A549 (cell line): ENCODE data around the gene PLCB3. TPM values are rescaled to one million over a fixed set of nuclear protein-coding genes. Genes with fewer than 3 reads are reported as not detected.

Experiments
- ATAC-seq, 2 experiments: fragments of 200-7000 bp in 1 of 2; fragments of >200 bp in 1 of 2; cut with Nextera tagmentation in 1 of 2; cut with Tn5 transposase in 1 of 2; 3 replicates each; pipeline versions ENCODE4 v1.8.0 to v1.9.1; 2018 to 2020; ENCODE audit warnings: mild to moderate bottlenecking in 1 of 2, moderate library complexity in 1 of 2
- CTCF ChIA-PET: fragments of 300-600 bp; sonication (Branson Sonifier 250); formaldehyde crosslinking; extraction: SDS; loops from one replicate; lab custom pipeline; 2021; ENCODE audit warnings: antibody characterized with exemption, inconsistent platforms; lab: Yijun Ruan, JAX
- POLR2A ChIA-PET: fragments of 350-600 bp; formaldehyde crosslinking; extraction: SDS; loops from one replicate; lab custom pipeline; 2021; ENCODE audit warnings: antibody characterized with exemption, inconsistent platforms; lab: Yijun Ruan, JAX
- DNase-seq, 2 experiments: peaks; one replicate each; pipeline versions ENCODE4 v3.0.0 to v3.0.0-alpha.2; 2011 to 2016; ENCODE audit warnings: low read depth in 1 of 2, low spot score in 1 of 2
- FAIRE-seq: peaks from 2 replicates; lab custom pipeline; 2011; peaks lifted over from hg19 to GRCh38; lab: Jason Lieb, UNC
- H3K27ac ChIP-seq, 2 experiments: fragments of >200 bp; sonication (Bioruptor Twin); formaldehyde crosslinking; 3 replicates each; pipeline ENCODE4 v1.5.1; 2016 to 2017
- H3K4me1 ChIP-seq: fragments of >200 bp; sonication (Bioruptor Twin); formaldehyde crosslinking; 3 replicates; pipeline ENCODE4 v1.6.1; 2016
- H3K4me2 ChIP-seq: fragments of >200 bp; sonication (Bioruptor Twin); formaldehyde crosslinking; 3 replicates; pipeline ENCODE4 v1.6.1; 2016
- H3K4me3 ChIP-seq: fragments of >200 bp; sonication (Bioruptor Twin); formaldehyde crosslinking; 3 replicates; pipeline ENCODE4 v1.5.1; 2016
- H3K9me3 ChIP-seq: fragments of >200 bp; sonication (Bioruptor Twin); formaldehyde crosslinking; 3 replicates; pipeline ENCODE4 v1.6.1; 2016
- BHLHE40 ChIP-seq: IDR thresholded peaks from 2 replicates; pipeline ENCODE4 v1.6.1; 2012; ENCODE audit warnings: low read depth, low read length, inconsistent platforms
- CBX8 ChIP-seq: fragments of 200-600 bp; sonication (generic); IDR thresholded peaks from 2 replicates; pipeline ENCODE4 v1.6.1; 2016
- CTCF ChIP-seq: fragments of >200 bp; sonication (Bioruptor Twin); formaldehyde crosslinking; IDR thresholded peaks from 3 replicates; pipeline ENCODE4 v1.5.1; 2016
- EHF ChIP-seq: fragments of 250-450 bp; sonication (Bioruptor Pico); IDR thresholded peaks from 2 replicates; pipeline ENCODE4 v1.5.0; 2020; ENCODE audit warnings: mild to moderate bottlenecking
- FOSL2 ChIP-seq, 2 experiments: fragments of 450-650 bp in 1 of 2; fragments of >200 bp in 1 of 2; sonication (Bioruptor Twin) in 1 of 2; formaldehyde crosslinking; IDR thresholded peaks; 2 replicates each; pipeline versions ENCODE4 v1.5.0 to v1.6.1; 2016 to 2020; ENCODE audit warnings: mild to moderate bottlenecking in 1 of 2, moderate library complexity in 1 of 2
- GATA3 ChIP-seq: IDR thresholded peaks from 2 replicates; pipeline ENCODE4 v1.6.1; 2012; ENCODE audit warnings: borderline replicate concordance
- HDAC2 ChIP-seq: fragments of 200-600 bp; sonication (generic); IDR thresholded peaks from 2 replicates; pipeline ENCODE4 v1.6.1; 2016
- HEYL ChIP-seq: fragments of 250-450 bp; sonication (Bioruptor Pico); IDR thresholded peaks from 2 replicates; pipeline ENCODE4 v1.8.0; 2021; ENCODE audit warnings: mild to moderate bottlenecking, moderate library complexity
- JUN ChIP-seq, 2 experiments: fragments of >200 bp; sonication (Bioruptor Twin); formaldehyde crosslinking; IDR thresholded peaks; 2 replicates in 1 of 2; 3 replicates in 1 of 2; pipeline ENCODE4 v1.6.1; 2016 to 2017
- KDM1A ChIP-seq: fragments of 200-600 bp; sonication (generic); IDR thresholded peaks from 2 replicates; pipeline ENCODE4 v1.6.1; 2016; ENCODE audit warnings: low read depth, mild to moderate bottlenecking
- KDM5A ChIP-seq: fragments of 200-600 bp; sonication (generic); IDR thresholded peaks from 2 replicates; pipeline ENCODE4 v1.6.1; 2016; ENCODE audit warnings: antibody characterized with exemption, mild to moderate bottlenecking
- MAX ChIP-seq: IDR thresholded peaks from 2 replicates; pipeline ENCODE4 v1.6.1; 2012
- NPAS2 ChIP-seq: fragments of 250-450 bp; sonication (Bioruptor Pico); IDR thresholded peaks from 2 replicates; pipeline ENCODE4 v1.8.0; 2022; ENCODE audit warnings: mild to moderate bottlenecking, moderate library complexity, borderline replicate concordance
- NR3C1 ChIP-seq: fragments of >200 bp; sonication (Bioruptor Twin); formaldehyde crosslinking; IDR thresholded peaks from 3 replicates; pipeline ENCODE4 v1.6.1; 2017
- PHF8 ChIP-seq: fragments of 200-600 bp; sonication (generic); IDR thresholded peaks from 2 replicates; pipeline ENCODE4 v1.6.1; 2016; ENCODE audit warnings: low read depth, mild to moderate bottlenecking, antibody characterized with exemption, moderate library complexity, borderline replicate concordance
- POLR2A ChIP-seq: IDR thresholded peaks from 2 replicates; pipeline ENCODE4 v1.6.1; 2012; ENCODE audit warnings: mild to moderate bottlenecking, low read length
- RARB ChIP-seq: fragments of 250-450 bp; sonication (Bioruptor Pico); IDR thresholded peaks from 2 replicates; pipeline ENCODE4 v1.8.0; 2021; ENCODE audit warnings: mild to moderate bottlenecking, moderate library complexity
- RFX5 ChIP-seq: fragments of 450-650 bp; IDR thresholded peaks from 2 replicates; pipeline ENCODE4 v1.7.1; 2014; ENCODE audit warnings: antibody characterized with exemption, mild to moderate bottlenecking, moderate library complexity
- TP53 ChIP-seq: fragments of 250-450 bp; sonication (Bioruptor Pico); IDR thresholded peaks from 2 replicates; pipeline ENCODE4 v1.5.0; 2021; ENCODE audit warnings: mild to moderate bottlenecking, moderate library complexity
- ZC3H11A ChIP-seq: fragments of 450-650 bp; IDR thresholded peaks from 2 replicates; pipeline ENCODE4 v1.6.1; 2014; ENCODE audit warnings: antibody characterized with exemption, mild to moderate bottlenecking
- ZFP36 ChIP-seq: fragments of 450-650 bp; IDR thresholded peaks from 2 replicates; pipeline ENCODE4 v1.6.1; 2014; ENCODE audit warnings: borderline replicate concordance; ENCODE audit not compliant: partially characterized antibody
- WGBS: methylation state at CpG from one replicate; pipeline ENCODE4 v1.1.6; 2017; ENCODE audit errors: missing lambda C conversion rate; 5-methylcytosine and 5-hydroxymethylcytosine counted together
- polyA plus RNA-seq, 4 experiments: library from polyadenylated mRNA; depleted of rRNA in 3 of 4; stranded (reverse); fragments of >200 nt; fragmentation: RNase III in 1 of 4; extraction: RNeasy Plus Mini Kit Qiagen cat#74134 plus additional on column Dnase treatment in 1 of 4; gene quantifications; 2 replicates in 3 of 4; 3 replicates in 1 of 4; pipeline ENCODE4 v1.2.3, GENCODE V29; 2011 to 2017
- TF ChIP-seq, protein P1 (sequence below): fragments of >200 bp; sonication (Bioruptor Twin); formaldehyde crosslinking; IDR thresholded peaks from 3 replicates; pipeline ENCODE4 v1.6.1; 2016
- TF ChIP-seq, protein P2 (sequence below): IDR thresholded peaks from 2 replicates; pipeline ENCODE4 v1.6.1; 2012; ENCODE audit warnings: low read depth, borderline replicate concordance
- TF ChIP-seq, protein P3 (sequence below): fragments of 450-650 bp; IDR thresholded peaks from 2 replicates; pipeline ENCODE4 v1.6.1; 2014; ENCODE audit warnings: antibody characterized with exemption
- TF ChIP-seq, protein P4 (sequence below): IDR thresholded peaks from 2 replicates; pipeline ENCODE4 v1.6.1; 2012

Gene PLCB3
- polyA plus RNA-seq, 2 of the 4 experiments (the other 2 are of a cell fraction), result 8.8 to 21.2 TPM

GRCh38 chr11:64240435-64241240 lies 10.7 kb upstream of the PLCB3 start, which contains the start of gene FKBP2:
Gene FKBP2 (plus strand): TSS chr11:64241095. CDS start chr11:64242388, 1,293 bp downstream.
- POLR2A ChIA-PET, result interaction anchor here (0.7 to 2.7 kb wide), 15 partner anchors 8 to 102 kb away, joined by 3 to 15 read pairs (median 5); partner anchors contain the start of genes BAD, DNAJC4, GPR137 and MACROD1
- TF ChIP-seq ZC3H11A (no peak), KDM1A (no peak), PHF8 (peak; percentile 52), FOSL2 (IDR thresholded peaks at IDR 0.05) (no peak), FOSL2 (CRISPR knock-in tag; IDR thresholded peaks at IDR 0.05) (no peak), BHLHE40 (peak; percentile 84), HEYL (CRISPR knock-in tag) (no peak), GATA3 (peak; percentile 27; the same call in 1 of the 2 replicates), NR3C1 (no peak), HDAC2 (no peak), JUN (IDR thresholded peaks at IDR 0.05) (peak; percentile 69 to 91; a peak in 4 of 5 replicates), MAX (peak; percentile 69), KDM5A (no peak), CTCF (no peak), ZFP36 (no peak), POLR2A (peak; percentile 66), RFX5 (peak; percentile 70; the same call in 1 of the 2 replicates), RARB (peak; percentile 71; the same call in 1 of the 2 replicates), CBX8 (no peak), NPAS2 (CRISPR knock-in tag) (no peak), TP53 (CRISPR knock-in tag) (no peak), EHF (CRISPR knock-in tag) (peak; percentile 58; the same call in 1 of the 2 replicates)
- TF ChIP-seq, protein P1, sequence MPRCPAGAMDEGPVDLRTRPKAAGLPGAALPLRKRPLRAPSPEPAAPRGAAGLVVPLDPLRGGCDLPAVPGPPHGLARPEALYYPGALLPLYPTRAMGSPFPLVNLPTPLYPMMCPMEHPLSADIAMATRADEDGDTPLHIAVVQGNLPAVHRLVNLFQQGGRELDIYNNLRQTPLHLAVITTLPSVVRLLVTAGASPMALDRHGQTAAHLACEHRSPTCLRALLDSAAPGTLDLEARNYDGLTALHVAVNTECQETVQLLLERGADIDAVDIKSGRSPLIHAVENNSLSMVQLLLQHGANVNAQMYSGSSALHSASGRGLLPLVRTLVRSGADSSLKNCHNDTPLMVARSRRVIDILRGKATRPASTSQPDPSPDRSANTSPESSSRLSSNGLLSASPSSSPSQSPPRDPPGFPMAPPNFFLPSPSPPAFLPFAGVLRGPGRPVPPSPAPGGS, result peak; percentile 94
- TF ChIP-seq, protein P2, sequence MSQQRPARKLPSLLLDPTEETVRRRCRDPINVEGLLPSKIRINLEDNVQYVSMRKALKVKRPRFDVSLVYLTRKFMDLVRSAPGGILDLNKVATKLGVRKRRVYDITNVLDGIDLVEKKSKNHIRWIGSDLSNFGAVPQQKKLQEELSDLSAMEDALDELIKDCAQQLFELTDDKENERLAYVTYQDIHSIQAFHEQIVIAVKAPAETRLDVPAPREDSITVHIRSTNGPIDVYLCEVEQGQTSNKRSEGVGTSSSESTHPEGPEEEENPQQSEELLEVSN, result peak; percentile 46; the same call in 1 of the 2 replicates
- TF ChIP-seq, protein P3, sequence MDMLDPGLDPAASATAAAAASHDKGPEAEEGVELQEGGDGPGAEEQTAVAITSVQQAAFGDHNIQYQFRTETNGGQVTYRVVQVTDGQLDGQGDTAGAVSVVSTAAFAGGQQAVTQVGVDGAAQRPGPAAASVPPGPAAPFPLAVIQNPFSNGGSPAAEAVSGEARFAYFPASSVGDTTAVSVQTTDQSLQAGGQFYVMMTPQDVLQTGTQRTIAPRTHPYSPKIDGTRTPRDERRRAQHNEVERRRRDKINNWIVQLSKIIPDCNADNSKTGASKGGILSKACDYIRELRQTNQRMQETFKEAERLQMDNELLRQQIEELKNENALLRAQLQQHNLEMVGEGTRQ, result peak; percentile 43; the same call in 1 of the 2 replicates
- TF ChIP-seq, protein P4, sequence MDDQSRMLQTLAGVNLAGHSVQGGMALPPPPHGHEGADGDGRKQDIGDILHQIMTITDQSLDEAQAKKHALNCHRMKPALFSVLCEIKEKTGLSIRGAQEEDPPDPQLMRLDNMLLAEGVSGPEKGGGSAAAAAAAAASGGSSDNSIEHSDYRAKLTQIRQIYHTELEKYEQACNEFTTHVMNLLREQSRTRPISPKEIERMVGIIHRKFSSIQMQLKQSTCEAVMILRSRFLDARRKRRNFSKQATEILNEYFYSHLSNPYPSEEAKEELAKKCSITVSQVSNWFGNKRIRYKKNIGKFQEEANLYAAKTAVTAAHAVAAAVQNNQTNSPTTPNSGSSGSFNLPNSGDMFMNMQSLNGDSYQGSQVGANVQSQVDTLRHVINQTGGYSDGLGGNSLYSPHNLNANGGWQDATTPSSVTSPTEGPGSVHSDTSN, result peak; percentile 61; the same call in 1 of the 2 replicates
- H3K4me1 ChIP-seq, result peaks cover 43% of the 10 kb centered on the region
- DNase-seq (peak; percentile 94 to 98), ATAC-seq (peak; percentile 41 to 64), FAIRE-seq (no peak)
- H3K4me2 ChIP-seq, result peak within 1 kb of the TSS; percentile 100
- CTCF ChIA-PET, result interaction anchor here (0.8 to 12.2 kb wide), 4 partner anchors 10 to 63 kb away, joined by 3 to 206 read pairs (median 4); partner anchors contain the start of genes CATSPERZ, ESRRA and STIP1
- no peaks in the 10 kb centered on the region for H3K9me3 ChIP-seq
- peak within 1 kb of the TSS; percentile 91 to 98 for H3K27ac ChIP-seq
- H3K4me3 ChIP-seq, result peak within 1 kb of the TSS; percentile 73
- 1% methylated on average over 13 of the region's 58 CpGs for WGBS
